ENCODE results near the gene CENPM. TPM values are rescaled to one million over a fixed set of nuclear protein-coding genes. Genes with fewer than 3 reads are reported as not detected.

CENPM gene
- total RNA-seq, 1 donor from 2014 or later: 6.9 TPM

- TF ChIP-seq CTCF (IDR thresholded peaks at IDR 0.05): no peak
- Mint-ChIP-seq H3K4me1 (ENCODE audit: unreplicated experiment) (peaks cover 27% of the 10 kb centered on the region), H3K36me3 (ENCODE audit: unreplicated experiment) (peaks cover 3% of the 10 kb centered on the region), H3K9me3 (ENCODE audit: unreplicated experiment) (no peaks in the 10 kb centered on the region), H3K27me3 (ENCODE audit: unreplicated experiment) (peaks cover 42% of the 10 kb centered on the region), H3K27ac (ENCODE audit: unreplicated experiment) (no peak within 1 kb of the TSS), H3K4me3 (ENCODE audit: unreplicated experiment) (peak within 1 kb of the TSS; percentile 47)
- no peak for DNase-seq (ENCODE audit: extremely low spot score, unreplicated experiment)
These were observed 31.7 kb downstream of the CENPM start, which contains the start of gene SHISA8 for GRCh38 chr22:41915035-41915785. Gene SHISA8, minus strand, starts transcription at chr22:41915074. Its CDS starts 407 bp downstream, at chr22:41914667.

- Mint-ChIP-seq H3K36me3 (ENCODE audit: unreplicated experiment) (peaks cover 3% of the 10 kb centered on the region), H3K27me3 (ENCODE audit: unreplicated experiment) (peaks cover 42% of the 10 kb centered on the region), H3K4me1 (ENCODE audit: unreplicated experiment) (peaks cover 26% of the 10 kb centered on the region), H3K9me3 (ENCODE audit: unreplicated experiment) (no peaks in the 10 kb centered on the region), H3K27ac (ENCODE audit: unreplicated experiment) (no peak overlapping the region), H3K4me3 (ENCODE audit: unreplicated experiment) (no peak overlapping the region)
- no peak for DNase-seq (ENCODE audit: extremely low spot score, unreplicated experiment)
- no peak for TF ChIP-seq CTCF (IDR thresholded peaks at IDR 0.05)
These were observed 32.3 kb downstream of the CENPM start for GRCh38 chr22:41914611-41915034.

- peaks cover 25% of the 10 kb centered on the region for H3K4me1 Mint-ChIP-seq (ENCODE audit: unreplicated experiment)
- no peak overlapping the region for H3K4me3 Mint-ChIP-seq (ENCODE audit: unreplicated experiment)
- no peak overlapping the region for H3K27ac Mint-ChIP-seq (ENCODE audit: unreplicated experiment)
- no peak for TF ChIP-seq CTCF (IDR thresholded peaks at IDR 0.05)
- no peak for DNase-seq (ENCODE audit: extremely low spot score, unreplicated experiment)
- no peaks in the 10 kb centered on the region for H3K9me3 Mint-ChIP-seq (ENCODE audit: unreplicated experiment)
- H3K36me3 Mint-ChIP-seq (ENCODE audit: unreplicated experiment): peaks cover 3% of the 10 kb centered on the region
- peaks cover 42% of the 10 kb centered on the region for H3K27me3 Mint-ChIP-seq (ENCODE audit: unreplicated experiment)
These were observed 33.0 kb downstream of the CENPM start for GRCh38 chr22:41913842-41914534.

GRCh38 chr22:41913040-41913719, 33.8 kb downstream of the CENPM start:
- Mint-ChIP-seq H3K4me3 (ENCODE audit: unreplicated experiment) (peak overlapping the region; percentile 29), H3K36me3 (ENCODE audit: unreplicated experiment) (peaks cover 3% of the 10 kb centered on the region), H3K27me3 (ENCODE audit: unreplicated experiment) (peaks cover 42% of the 10 kb centered on the region), H3K4me1 (ENCODE audit: unreplicated experiment) (peaks cover 20% of the 10 kb centered on the region), H3K9me3 (ENCODE audit: unreplicated experiment) (no peaks in the 10 kb centered on the region), H3K27ac (ENCODE audit: unreplicated experiment) (no peak overlapping the region)
- no peak for DNase-seq (ENCODE audit: extremely low spot score, unreplicated experiment)
- no peak for TF ChIP-seq CTCF (IDR thresholded peaks at IDR 0.05)

All from osteocyte (in vitro differentiated cells).